Thyroid gland (tissue), 4 donors: ENCODE results near the gene AOAH. TPM values are rescaled to one million over a fixed set of nuclear protein-coding genes. Genes with fewer than 3 reads are reported as not detected.

Experiments used
- DNase-seq, 2 donors: peaks; one replicate each; pipeline ENCODE4 v3.0.0-alpha.2; 2019
- H3K27ac ChIP-seq, 3 donors: fragments of 200-600 bp; sonication (generic); 1 replicate in 2 of 3; 2 replicates in 1 of 3; pipeline ENCODE4 v1.5.1; 2016 to 2019; ENCODE audit warnings: mild to moderate bottlenecking in 1 of 3, moderate library complexity in 1 of 3
- H3K27me3 ChIP-seq: fragments of 200-600 bp; sonication (generic); one replicate; pipeline ENCODE4 v1.5.1; 2019
- H3K36me3 ChIP-seq, 2 donors: fragments of 200-600 bp; sonication (generic); one replicate each; pipeline ENCODE4 v1.5.1; 2016 to 2019
- H3K4me1 ChIP-seq, 2 donors: fragments of 200-600 bp; sonication (generic); one replicate each; pipeline ENCODE4 v1.5.1; 2017 to 2019
- H3K4me3 ChIP-seq, 3 donors: fragments of 200-600 bp; sonication (generic); replicated peaks in 1 of 3; 1 replicate in 2 of 3; 2 replicates in 1 of 3; pipeline ENCODE4 v1.5.1; 2016; ENCODE audit warnings: mild to moderate bottlenecking in 1 of 3
- H3K9me3 ChIP-seq: fragments of 200-600 bp; sonication (generic); one replicate; pipeline ENCODE4 v1.5.1; 2017
- POLR2A ChIP-seq, 2 donors: fragments of 450-650 bp; IDR thresholded peaks; one replicate each; pipeline ENCODE4 v1.6.1; 2017; ENCODE audit warnings: antibody characterized with exemption in 2 of 2, mild to moderate bottlenecking in 2 of 2, moderate library complexity in 1 of 2
- WGBS, 2 donors: methylation state at CpG; one replicate each; pipeline ENCODE4 v1.1.5; 2017; 5-methylcytosine and 5-hydroxymethylcytosine counted together
- intact Hi-C: fragments of 100-400 bp; cut with DNase I; formaldehyde crosslinking; loops from one replicate; pipeline ENCODE4 v1.15.1; 2023
- total RNA-seq, 4 donors: library from RNA; depleted of rRNA; stranded (reverse); fragments of >200 nt; gene quantifications; one replicate each; pipeline ENCODE4 v1.2.3, GENCODE V29; 2016
- TF ChIP-seq, protein P1 (sequence below), 6 experiments: fragments of 200-600 bp in 3 of 6; fragments of 450-650 bp in 3 of 6; sonication (generic) in 3 of 6; IDR thresholded peaks; one replicate each; pipeline ENCODE4 v1.5.1; 2016 to 2019; ENCODE audit warnings: antibody characterized with exemption in 6 of 6, mild to moderate bottlenecking in 2 of 6, inconsistent platforms in 1 of 6, moderate library complexity in 1 of 6

AOAH gene
- total RNA-seq, 4 donors from 2014 or later = 7.4 to 26.7 (median 12.4) TPM

DNA sequence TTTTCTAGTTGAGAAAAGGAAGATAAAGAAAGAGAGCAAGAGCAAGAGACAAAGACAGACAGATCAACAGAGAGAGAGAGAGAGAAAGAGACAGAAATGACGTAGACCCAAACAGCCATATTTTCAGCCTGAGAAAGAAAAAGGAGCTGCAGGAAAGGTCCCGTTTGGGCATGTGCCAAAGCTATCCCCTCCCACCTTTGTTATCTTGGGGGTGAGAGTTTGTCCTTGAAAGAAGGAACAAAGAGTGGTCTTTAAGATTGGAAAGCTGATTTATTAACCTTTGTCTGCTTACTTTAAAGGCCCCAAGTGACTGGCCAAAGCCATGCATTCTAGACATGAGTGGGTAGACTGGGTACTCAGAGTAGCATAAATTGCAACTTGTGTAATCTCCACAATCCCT, 98.2 kb downstream of the AOAH start:
- intact Hi-C loops = no loop called here
- WGBS, 2 donors = 55 to 56% methylated on average over 2 of the region's 2 CpGs

DNA sequence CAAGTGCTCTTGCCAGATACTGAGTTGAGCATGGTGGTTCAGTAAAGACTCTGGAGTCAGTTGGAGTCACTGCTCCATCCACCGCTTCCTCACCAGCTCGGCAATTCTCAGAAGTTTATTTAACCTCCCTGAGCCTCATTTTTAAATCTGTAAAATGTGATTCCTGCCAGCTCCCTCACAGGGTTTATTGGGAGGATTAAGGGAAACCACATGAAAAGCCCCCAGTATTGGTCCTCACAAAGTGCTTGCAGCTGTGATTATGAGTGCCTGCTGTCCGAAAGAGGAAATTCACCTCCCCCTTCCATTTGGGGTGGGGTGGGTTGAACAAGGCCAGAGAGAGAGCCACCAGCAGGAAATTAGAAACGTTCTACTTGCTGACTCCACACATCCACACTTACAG, 99.0 kb downstream of the AOAH start:
- H3K4me3 ChIP-seq = no peak overlapping the region
- WGBS, 2 donors = 54 to 61% methylated on average over 4 of the region's 4 CpGs
- no peak overlapping the region for H3K27ac ChIP-seq
- no peaks in the 10 kb centered on the region for H3K27me3 ChIP-seq
- no peaks in the 10 kb centered on the region for H3K9me3 ChIP-seq
- no peak for TF ChIP-seq POLR2A (IDR thresholded peaks at IDR 0.05)
- TF ChIP-seq, protein P1, sequence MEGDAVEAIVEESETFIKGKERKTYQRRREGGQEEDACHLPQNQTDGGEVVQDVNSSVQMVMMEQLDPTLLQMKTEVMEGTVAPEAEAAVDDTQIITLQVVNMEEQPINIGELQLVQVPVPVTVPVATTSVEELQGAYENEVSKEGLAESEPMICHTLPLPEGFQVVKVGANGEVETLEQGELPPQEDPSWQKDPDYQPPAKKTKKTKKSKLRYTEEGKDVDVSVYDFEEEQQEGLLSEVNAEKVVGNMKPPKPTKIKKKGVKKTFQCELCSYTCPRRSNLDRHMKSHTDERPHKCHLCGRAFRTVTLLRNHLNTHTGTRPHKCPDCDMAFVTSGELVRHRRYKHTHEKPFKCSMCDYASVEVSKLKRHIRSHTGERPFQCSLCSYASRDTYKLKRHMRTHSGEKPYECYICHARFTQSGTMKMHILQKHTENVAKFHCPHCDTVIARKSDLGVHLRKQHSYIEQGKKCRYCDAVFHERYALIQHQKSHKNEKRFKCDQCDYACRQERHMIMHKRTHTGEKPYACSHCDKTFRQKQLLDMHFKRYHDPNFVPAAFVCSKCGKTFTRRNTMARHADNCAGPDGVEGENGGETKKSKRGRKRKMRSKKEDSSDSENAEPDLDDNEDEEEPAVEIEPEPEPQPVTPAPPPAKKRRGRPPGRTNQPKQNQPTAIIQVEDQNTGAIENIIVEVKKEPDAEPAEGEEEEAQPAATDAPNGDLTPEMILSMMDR (IDR thresholded peaks at IDR 0.05) = no peak
- H3K36me3 ChIP-seq = no peaks in the 10 kb centered on the region
- DNase-seq = no peak
- peaks cover 0 to 5% of the 10 kb centered on the region in 2 donors for H3K4me1 ChIP-seq
- intact Hi-C loops = no loop called here

More for the DNA sequence above, 98.2 kb downstream of the AOAH start:
- Histone ChIP-seq H3K27me3 (no peaks in the 10 kb centered on the region), H3K9me3 (no peaks in the 10 kb centered on the region), H3K36me3 (no peaks in the 10 kb centered on the region), H3K27ac (no peak overlapping the region), H3K4me1 (peaks cover 0 to 5% of the 10 kb centered on the region in 2 donors), H3K4me3 (no peak overlapping the region)
- TF ChIP-seq, protein P1 (IDR thresholded peaks at IDR 0.05) = no peak
- TF ChIP-seq POLR2A (IDR thresholded peaks at IDR 0.05) = no peak
- no peak for DNase-seq

DNA sequence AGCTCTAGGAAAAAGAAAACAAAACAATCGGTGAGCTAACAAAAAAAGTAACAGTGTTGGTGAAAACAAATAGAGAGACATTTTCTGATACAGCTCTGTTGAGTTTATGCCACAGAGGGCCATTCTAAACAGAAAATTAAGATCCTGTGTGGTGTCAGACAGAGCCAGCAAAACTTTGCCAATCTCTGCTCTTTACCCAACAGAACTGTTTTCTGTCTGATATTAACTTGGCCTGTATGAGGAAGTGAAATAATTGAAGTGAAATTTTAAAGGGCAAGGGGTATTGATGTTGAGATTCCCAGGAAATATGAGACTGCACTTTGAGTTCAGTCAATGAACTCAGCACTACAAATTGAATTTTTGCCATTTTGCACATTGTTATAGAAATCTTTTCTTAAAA, 101.0 kb downstream of the AOAH start:
- Histone ChIP-seq H3K4me1 (peaks cover 0 to 5% of the 10 kb centered on the region in 2 donors), H3K27ac (no peak overlapping the region), H3K9me3 (no peaks in the 10 kb centered on the region), H3K36me3 (no peaks in the 10 kb centered on the region), H3K4me3 (no peak overlapping the region), H3K27me3 (no peaks in the 10 kb centered on the region)
- DNase-seq = no peak
- intact Hi-C loops = no loop called here
- TF ChIP-seq, protein P1 (IDR thresholded peaks at IDR 0.05) = no peak
- no peak for TF ChIP-seq POLR2A (IDR thresholded peaks at IDR 0.05)
- WGBS, 2 donors = 67 to 68% methylated on average over 1 of the region's 1 CpG

DNA sequence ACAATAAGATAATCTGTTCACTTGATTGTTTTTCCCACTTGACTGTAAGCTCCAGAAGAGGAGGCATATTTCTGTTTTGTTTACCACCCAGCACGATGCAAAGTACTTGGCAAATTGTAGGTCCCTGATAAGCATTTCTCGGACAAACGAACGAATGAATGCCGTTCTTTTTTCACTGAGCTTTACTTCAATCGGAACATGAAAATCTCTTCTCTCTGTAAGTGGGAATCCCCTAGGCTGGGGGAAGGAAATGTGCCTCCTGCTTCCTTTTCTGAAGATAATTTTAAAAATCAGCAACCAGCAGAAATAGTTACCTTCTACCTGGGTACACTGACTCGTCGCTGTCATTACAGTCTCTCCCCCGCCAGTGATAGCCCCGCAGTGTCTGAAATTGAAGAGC, 102.9 kb downstream of the AOAH start:
- 70 to 76% methylated on average over 10 of the region's 10 CpGs for WGBS, 2 donors

DNA sequence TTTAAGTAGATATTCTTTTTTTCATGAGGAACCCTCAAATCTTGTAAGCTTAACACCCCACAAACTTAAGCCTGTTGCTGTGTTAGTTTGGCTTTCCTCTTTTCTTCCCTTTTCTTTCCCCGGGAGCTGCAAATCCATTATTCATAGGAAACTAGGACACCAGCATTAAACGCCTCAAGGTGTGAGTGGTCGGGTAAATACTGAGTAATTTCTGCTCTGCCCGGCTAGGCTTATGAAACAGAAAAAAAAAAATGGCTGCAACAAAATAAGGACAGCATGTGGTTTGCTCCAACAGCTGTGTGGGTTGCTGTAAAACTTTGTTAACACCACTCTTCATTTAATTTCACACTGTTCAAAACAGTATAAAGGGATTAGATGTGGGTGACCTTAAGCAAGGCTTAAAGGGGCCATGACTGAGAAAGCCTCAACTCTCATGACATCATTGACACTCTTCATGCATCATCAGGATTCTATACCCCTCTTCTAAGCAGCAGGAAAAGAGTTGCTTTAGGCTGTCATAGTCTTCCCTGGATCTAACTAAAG, 104.1 kb downstream of the AOAH start:
- Histone ChIP-seq H3K4me3 (no peak overlapping the region), H3K9me3 (no peaks in the 10 kb centered on the region), H3K36me3 (no peaks in the 10 kb centered on the region), H3K27ac (no peak overlapping the region), H3K4me1 (no peaks in the 10 kb centered on the region), H3K27me3 (no peaks in the 10 kb centered on the region)
- TF ChIP-seq, protein P1 (IDR thresholded peaks at IDR 0.05) = no peak
- no peak for TF ChIP-seq POLR2A (IDR thresholded peaks at IDR 0.05)
- intact Hi-C loops = no loop called here
- 62 to 85% methylated on average over 4 of the region's 4 CpGs for WGBS, 2 donors
- no peak for DNase-seq

More for the DNA sequence above, 102.9 kb downstream of the AOAH start:
- H3K9me3 ChIP-seq = no peaks in the 10 kb centered on the region
- TF ChIP-seq, protein P1 (IDR thresholded peaks at IDR 0.05) = no peak
- TF ChIP-seq POLR2A (IDR thresholded peaks at IDR 0.05) = no peak
- H3K27ac ChIP-seq = no peak overlapping the region
- no peak for DNase-seq
- no peaks in the 10 kb centered on the region for H3K27me3 ChIP-seq
- H3K4me1 ChIP-seq = peaks cover 0 to 4% of the 10 kb centered on the region in 2 donors
- no peaks in the 10 kb centered on the region for H3K36me3 ChIP-seq
- intact Hi-C loops = no loop called here
- no peak overlapping the region for H3K4me3 ChIP-seq
